GM12801 (cell line): ENCODE data around the gene PWWP2B.

Source experiments
- CTCF ChIP-seq: IDR thresholded peaks from one replicate; pipeline ENCODE4 v1.5.1; 2011; ENCODE audit warnings: control low read depth; ENCODE audit not compliant: insufficient read length; ENCODE audit errors: extremely low read depth

The PWWP2B gene

GRCh38 chr10:132458586-132459300, 61.7 kb downstream of the PWWP2B start:
- TF ChIP-seq CTCF: no peak

GRCh38 chr10:132459301-132460003, 62.5 kb downstream of the PWWP2B start:
- TF ChIP-seq CTCF: no peak

DNA sequence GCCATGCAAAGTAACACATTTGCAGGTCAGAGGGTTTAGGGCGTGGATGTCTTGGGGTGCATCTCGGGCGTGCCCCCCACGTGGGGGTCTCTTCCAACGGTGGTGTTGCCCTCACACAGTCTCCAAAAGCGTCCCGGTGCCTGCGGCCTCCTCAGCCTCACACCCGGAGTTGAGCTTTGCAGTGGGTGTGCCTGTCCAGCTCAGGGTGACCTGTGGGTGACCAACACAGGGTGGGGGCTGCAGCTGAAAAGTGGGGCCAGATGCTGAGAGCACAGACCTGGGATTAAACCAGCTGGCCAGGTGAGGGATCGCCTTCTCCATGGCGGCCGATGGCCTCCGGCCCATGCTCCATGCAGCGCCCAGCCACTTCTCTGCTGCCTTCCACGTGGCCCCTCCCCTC, 63.1 kb downstream of the PWWP2B start:
- no peak for TF ChIP-seq CTCF

- no peak for TF ChIP-seq CTCF
Measured at GRCh38 chr10:132460691-132461090, 63.7 kb downstream of the PWWP2B start.

- TF ChIP-seq CTCF: no peak
Measured at GRCh38 chr10:132461103-132461682, 64.2 kb downstream of the PWWP2B start.

GRCh38 chr10:132461683-132462231, 64.8 kb downstream of the PWWP2B start:
- no peak for TF ChIP-seq CTCF
